Measurements from ENCODE around the gene PRKG1. TPM values are rescaled to one million over a fixed set of nuclear protein-coding genes. Genes with fewer than 3 reads are reported as not detected.

The PRKG1 gene
- total and polyA plus RNA-seq, 2 experiments from 2014 or later: 18.2 to 21.1 TPM

DNA sequence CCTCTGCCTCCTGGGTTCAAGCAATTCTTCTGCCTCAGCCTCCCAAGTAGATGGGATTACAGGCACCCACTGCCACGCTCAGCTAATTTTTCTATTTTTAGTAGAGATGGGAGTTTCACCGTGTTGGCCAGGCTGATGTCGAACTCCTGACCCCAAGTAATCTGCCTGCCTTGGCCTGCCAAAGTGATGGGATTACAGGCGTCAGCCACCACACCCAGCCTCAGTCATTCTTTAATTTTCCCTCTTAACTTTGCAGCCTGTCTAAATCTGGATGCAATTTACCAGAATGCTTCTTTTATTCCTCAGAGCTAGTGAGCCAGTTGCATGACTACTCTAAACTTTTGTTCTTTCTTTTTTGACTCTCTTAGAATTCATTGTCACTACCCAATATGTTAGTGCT, 715.6 kb downstream of the PRKG1 start:
- H3F3A ChIP-seq (replicated peaks; ENCODE audit: low read depth): no peaks in the 10 kb centered on the region
- no peak overlapping the region for H3K27ac Mint-ChIP-seq
- H3K36me3 ChIP-seq (ENCODE audit: insufficient read depth): no peaks in the 10 kb centered on the region
- H3K4me2 ChIP-seq: no peak overlapping the region
- no peak for TF ChIP-seq ZNF462 (CRISPR knock-in tag; IDR thresholded peaks at IDR 0.05)
- TF ChIP-seq ZNF114 (CRISPR knock-in tag; IDR thresholded peaks at IDR 0.05): no peak
- TF ChIP-seq JUNB (IDR thresholded peaks at IDR 0.05; ENCODE audit: unreplicated experiment): no peak
- TF ChIP-seq, protein P1, sequence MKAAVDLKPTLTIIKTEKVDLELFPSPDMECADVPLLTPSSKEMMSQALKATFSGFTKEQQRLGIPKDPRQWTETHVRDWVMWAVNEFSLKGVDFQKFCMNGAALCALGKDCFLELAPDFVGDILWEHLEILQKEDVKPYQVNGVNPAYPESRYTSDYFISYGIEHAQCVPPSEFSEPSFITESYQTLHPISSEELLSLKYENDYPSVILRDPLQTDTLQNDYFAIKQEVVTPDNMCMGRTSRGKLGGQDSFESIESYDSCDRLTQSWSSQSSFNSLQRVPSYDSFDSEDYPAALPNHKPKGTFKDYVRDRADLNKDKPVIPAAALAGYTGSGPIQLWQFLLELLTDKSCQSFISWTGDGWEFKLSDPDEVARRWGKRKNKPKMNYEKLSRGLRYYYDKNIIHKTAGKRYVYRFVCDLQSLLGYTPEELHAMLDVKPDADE (IDR thresholded peaks at IDR 0.05): no peak
- TF ChIP-seq EZH2phosphoT487 (IDR thresholded peaks at IDR 0.05; ENCODE audit: unreplicated experiment): no peak
- TF ChIP-seq, protein P2, sequence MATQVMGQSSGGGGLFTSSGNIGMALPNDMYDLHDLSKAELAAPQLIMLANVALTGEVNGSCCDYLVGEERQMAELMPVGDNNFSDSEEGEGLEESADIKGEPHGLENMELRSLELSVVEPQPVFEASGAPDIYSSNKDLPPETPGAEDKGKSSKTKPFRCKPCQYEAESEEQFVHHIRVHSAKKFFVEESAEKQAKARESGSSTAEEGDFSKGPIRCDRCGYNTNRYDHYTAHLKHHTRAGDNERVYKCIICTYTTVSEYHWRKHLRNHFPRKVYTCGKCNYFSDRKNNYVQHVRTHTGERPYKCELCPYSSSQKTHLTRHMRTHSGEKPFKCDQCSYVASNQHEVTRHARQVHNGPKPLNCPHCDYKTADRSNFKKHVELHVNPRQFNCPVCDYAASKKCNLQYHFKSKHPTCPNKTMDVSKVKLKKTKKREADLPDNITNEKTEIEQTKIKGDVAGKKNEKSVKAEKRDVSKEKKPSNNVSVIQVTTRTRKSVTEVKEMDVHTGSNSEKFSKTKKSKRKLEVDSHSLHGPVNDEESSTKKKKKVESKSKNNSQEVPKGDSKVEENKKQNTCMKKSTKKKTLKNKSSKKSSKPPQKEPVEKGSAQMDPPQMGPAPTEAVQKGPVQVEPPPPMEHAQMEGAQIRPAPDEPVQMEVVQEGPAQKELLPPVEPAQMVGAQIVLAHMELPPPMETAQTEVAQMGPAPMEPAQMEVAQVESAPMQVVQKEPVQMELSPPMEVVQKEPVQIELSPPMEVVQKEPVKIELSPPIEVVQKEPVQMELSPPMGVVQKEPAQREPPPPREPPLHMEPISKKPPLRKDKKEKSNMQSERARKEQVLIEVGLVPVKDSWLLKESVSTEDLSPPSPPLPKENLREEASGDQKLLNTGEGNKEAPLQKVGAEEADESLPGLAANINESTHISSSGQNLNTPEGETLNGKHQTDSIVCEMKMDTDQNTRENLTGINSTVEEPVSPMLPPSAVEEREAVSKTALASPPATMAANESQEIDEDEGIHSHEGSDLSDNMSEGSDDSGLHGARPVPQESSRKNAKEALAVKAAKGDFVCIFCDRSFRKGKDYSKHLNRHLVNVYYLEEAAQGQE (IDR thresholded peaks at IDR 0.05; ENCODE audit: unreplicated experiment): no peak
- TF ChIP-seq STAT1 (IDR thresholded peaks at IDR 0.05; ENCODE audit: unreplicated experiment): no peak
- no peak for TF ChIP-seq CTCF (conservative IDR thresholded peaks at IDR 0.05; ENCODE audit: low read depth in 2 of 2)
- TF ChIP-seq CREB1 (CRISPR knock-in tag; IDR thresholded peaks at IDR 0.05; ENCODE audit: low read depth): no peak
- no peak for TF ChIP-seq EZH2 (IDR thresholded peaks at IDR 0.05; ENCODE audit: low read depth, unreplicated experiment)
- TF ChIP-seq ZNF331 (CRISPR knock-in tag; IDR thresholded peaks at IDR 0.05; ENCODE audit: low read depth): no peak
- no peak for TF ChIP-seq NANOG (IDR thresholded peaks at IDR 0.05; ENCODE audit: borderline replicate concordance)
- no peaks in the 10 kb centered on the region for H4K20me1 ChIP-seq (replicated peaks; ENCODE audit: insufficient read depth)
- H2AFZ ChIP-seq: no peak overlapping the region
- H3K27me3 Mint-ChIP-seq (ENCODE audit: insufficient read depth, low read depth, poor library complexity): peaks cover 2% of the 10 kb centered on the region
- H3K4me3 Mint-ChIP-seq: no peak overlapping the region
- DNase-seq (ENCODE audit: low spot score) (no peak), ATAC-seq (no peak)
- no peaks in the 10 kb centered on the region for H3K4me1 ChIP-seq (ENCODE audit: insufficient read depth)
- H3K4me1 Mint-ChIP-seq: no peaks in the 10 kb centered on the region
- no peaks in the 10 kb centered on the region for H3K36me3 Mint-ChIP-seq (ENCODE audit: low read depth)
- H3K27me3 ChIP-seq (ENCODE audit: insufficient read depth): no peaks in the 10 kb centered on the region
- H3K4me3 ChIP-seq: no peak overlapping the region
- no peak overlapping the region for H3K27ac ChIP-seq (ENCODE audit: low read depth)
- H3K9me3 Mint-ChIP-seq: peaks cover 5% of the 10 kb centered on the region; the same call in 1 of the 3 replicates
- H3K79me2 ChIP-seq (replicated peaks; ENCODE audit: insufficient read depth): no peaks in the 10 kb centered on the region
- H3K9me2 ChIP-seq (ENCODE audit: insufficient read depth): no peaks in the 10 kb centered on the region

Measured in GM23338 (cell line).